CD14-positive monocyte (primary cell): ENCODE results near the gene HOXC12. TPM values are rescaled to one million over a fixed set of nuclear protein-coding genes. Genes with fewer than 3 reads are reported as not detected.
A peak's percentile ranks its signal among the peaks of the same experiment; 100 is the strongest.

Experiments used
- DNase-seq, 3 donors: peaks; one replicate each; pipeline ENCODE4 v3.0.0-alpha.2; 2011 to 2022
- H2AFZ ChIP-seq: 2 replicates; pipeline ENCODE4 v1.6.0; 2012; ENCODE audit warnings: mild to moderate bottlenecking, low read depth, low read length, inconsistent platforms; ENCODE audit not compliant: insufficient read depth, poor library complexity, severe bottlenecking
- H3K27ac ChIP-seq, 2 donors: 1 replicate in 1 of 2; 2 replicates in 1 of 2; pipeline ENCODE4 v1.5.1; 2012 to 2013; ENCODE audit warnings: low read length in 2 of 2, control low read depth in 1 of 2, inconsistent platforms in 1 of 2, low read depth in 1 of 2, mild to moderate bottlenecking in 1 of 2
- H3K27me3 ChIP-seq, 2 donors: one replicate each; pipeline versions ENCODE4 v1.6.0 to v1.6.1; 2011 to 2013; ENCODE audit warnings: low read length in 2 of 2; ENCODE audit not compliant: control insufficient read depth in 2 of 2, insufficient read depth in 2 of 2
- H3K36me3 ChIP-seq, 2 donors: replicated peaks in 1 of 2; 1 replicate in 1 of 2; 2 replicates in 1 of 2; pipeline versions ENCODE4 v1.5.1 to v1.6.1; 2012 to 2013; ENCODE audit warnings: low read length in 2 of 2, control low read depth in 1 of 2, inconsistent platforms in 1 of 2, mild to moderate bottlenecking in 1 of 2; ENCODE audit not compliant: insufficient read depth in 2 of 2, control insufficient read depth in 1 of 2
- H3K4me1 ChIP-seq, 2 donors: 1 replicate in 1 of 2; 2 replicates in 1 of 2; pipeline versions ENCODE4 v1.5.1 to v1.6.1; 2012 to 2013; ENCODE audit warnings: low read length in 2 of 2, control low read depth in 1 of 2, inconsistent platforms in 1 of 2, mild to moderate bottlenecking in 1 of 2, moderate library complexity in 1 of 2; ENCODE audit not compliant: insufficient read depth in 2 of 2, control insufficient read depth in 1 of 2
- H3K4me2 ChIP-seq: replicated peaks from 2 replicates; pipeline ENCODE3; 2012; ENCODE audit warnings: low read length, moderate library complexity, mild to moderate bottlenecking; ENCODE audit not compliant: poor library complexity, severe bottlenecking; ENCODE audit errors: extremely low read depth
- H3K4me3 ChIP-seq, 3 experiments: fragments of 200-600 bp in 1 of 3; sonication (generic) in 1 of 3; replicated peaks in 1 of 3; 1 replicate in 2 of 3; 2 replicates in 1 of 3; pipeline ENCODE4 v1.5.1; 2011 to 2013; ENCODE audit warnings: low read length in 3 of 3, mild to moderate bottlenecking in 3 of 3, control low read depth in 2 of 3, low read depth in 2 of 3, inconsistent platforms in 1 of 3, moderate library complexity in 1 of 3
- H3K79me2 ChIP-seq: 2 replicates; pipeline ENCODE4 v1.6.0; 2012; ENCODE audit warnings: mild to moderate bottlenecking, control low read depth, inconsistent platforms, low read length, moderate library complexity; ENCODE audit not compliant: insufficient read depth
- H3K9ac ChIP-seq: 2 replicates; pipeline ENCODE4 v1.6.0; 2017; ENCODE audit warnings: low read length, mild to moderate bottlenecking; ENCODE audit not compliant: insufficient read depth, poor library complexity, severe bottlenecking
- H3K9me3 ChIP-seq, 2 donors: replicated peaks in 1 of 2; 1 replicate in 1 of 2; 2 replicates in 1 of 2; pipeline versions ENCODE4 v1.5.1 to v1.6.1; 2012 to 2013; ENCODE audit warnings: low read length in 2 of 2, control low read depth in 1 of 2; ENCODE audit not compliant: control insufficient read depth in 1 of 2, insufficient read depth in 1 of 2
- H4K20me1 ChIP-seq: 2 replicates; pipeline ENCODE4 v1.6.0; 2012; ENCODE audit warnings: mild to moderate bottlenecking, low read length, control low read depth, moderate library complexity; ENCODE audit not compliant: insufficient read depth
- H3K27ac Mint-ChIP-seq, 7 donors: one replicate each; pipeline ENCODE4 v1.8.0; 2020; ENCODE audit warnings: mild to moderate bottlenecking in 7 of 7, mixed read lengths in 7 of 7, moderate library complexity in 6 of 7, inconsistent platforms in 2 of 7
- H3K27me3 Mint-ChIP-seq, 3 donors: one replicate each; pipeline ENCODE4 v1.8.0; 2021 to 2022; ENCODE audit warnings: low read depth in 3 of 3, mild to moderate bottlenecking in 3 of 3, mixed read lengths in 3 of 3, moderate library complexity in 3 of 3, inconsistent platforms in 1 of 3
- H3K36me3 Mint-ChIP-seq, 2 donors: one replicate each; pipeline ENCODE4 v1.8.0; 2020; ENCODE audit warnings: mixed read lengths in 2 of 2, inconsistent platforms in 1 of 2, mild to moderate bottlenecking in 1 of 2
- H3K4me1 Mint-ChIP-seq: one replicate; pipeline ENCODE4 v1.8.0; 2020; ENCODE audit warnings: mild to moderate bottlenecking, mixed read lengths
- H3K4me3 Mint-ChIP-seq, 2 donors: one replicate each; pipeline ENCODE4 v1.8.0; 2020; ENCODE audit warnings: mild to moderate bottlenecking in 2 of 2, mixed read lengths in 2 of 2, moderate library complexity in 1 of 2
- H3K9me3 Mint-ChIP-seq, 7 donors: one replicate each; pipeline ENCODE4 v1.8.0; 2020 to 2022; ENCODE audit warnings: mixed read lengths in 7 of 7, mild to moderate bottlenecking in 6 of 7, moderate library complexity in 6 of 7, inconsistent platforms in 2 of 7
- WGBS: methylation state at CpG from one replicate; pipeline ENCODE4 v1.1.5; 2013; ENCODE audit warnings: missing lambda C conversion rate; ENCODE audit not compliant: insufficient coverage; 5-methylcytosine and 5-hydroxymethylcytosine counted together
- intact Hi-C, 2 donors: fragments of 100-400 bp; cut with micrococcal nuclease; formaldehyde crosslinking; loops; one replicate each; pipeline versions ENCODE4 v1.15.0 to v1.15.1; 2023
- polyA plus RNA-seq, 3 donors: library from polyadenylated mRNA; depleted of rRNA in 1 of 3; unstranded in 2 of 3; stranded (reverse) in 1 of 3; fragments of 300-500 nt in 2 of 3; fragments of >200 nt in 1 of 3; fragmentation: Illumina TruSeq in 2 of 3; gene quantifications; 1 replicate in 2 of 3; 2 replicates in 1 of 3; pipeline ENCODE4 v1.2.3, GENCODE V29; 2012 to 2021
- TF ChIP-seq, protein P1 (sequence below): fragments of 200-600 bp; IDR thresholded peaks from one replicate; pipeline ENCODE4 v1.8.0; 2022; ENCODE audit warnings: antibody characterized with exemption, mild to moderate bottlenecking

HOXC12 gene
- polyA plus RNA-seq, 3 donors = not detected

DNA sequence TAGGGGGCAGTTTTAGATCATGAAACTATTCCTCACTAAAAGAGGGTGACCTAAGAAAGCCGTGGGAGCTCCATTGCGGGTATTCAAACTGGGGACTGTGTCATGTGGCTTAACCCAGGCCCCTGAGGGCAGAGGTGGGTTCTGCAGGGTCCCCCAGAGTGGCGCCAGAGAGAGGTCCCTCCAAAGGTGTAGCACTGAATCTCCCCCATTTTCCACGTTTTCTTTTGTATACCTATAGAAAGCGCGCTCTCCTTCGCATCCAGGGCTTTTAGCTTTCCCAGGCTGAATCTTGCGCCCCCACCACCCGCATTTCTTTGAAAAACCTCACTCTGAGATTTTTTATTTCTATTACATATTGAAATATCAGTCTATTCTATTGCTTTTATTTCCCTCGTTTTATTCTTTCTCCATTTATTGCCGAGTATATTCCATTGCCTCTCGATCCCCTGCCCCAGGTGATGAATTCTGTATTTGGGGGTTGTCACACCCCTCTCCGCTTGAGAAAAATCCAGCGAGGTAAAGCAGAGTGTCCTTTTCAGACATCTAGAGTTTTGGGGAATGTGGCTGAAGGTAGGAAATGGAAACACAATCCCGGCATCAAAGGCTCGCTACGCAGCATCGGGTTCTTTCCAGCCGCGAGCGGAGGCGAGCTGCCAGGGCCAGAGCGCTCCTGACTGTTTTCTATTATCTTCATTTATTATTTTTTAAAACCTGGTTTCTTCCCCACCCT lies 16.9 kb upstream of the HOXC12 start:
- TF ChIP-seq, protein P1, sequence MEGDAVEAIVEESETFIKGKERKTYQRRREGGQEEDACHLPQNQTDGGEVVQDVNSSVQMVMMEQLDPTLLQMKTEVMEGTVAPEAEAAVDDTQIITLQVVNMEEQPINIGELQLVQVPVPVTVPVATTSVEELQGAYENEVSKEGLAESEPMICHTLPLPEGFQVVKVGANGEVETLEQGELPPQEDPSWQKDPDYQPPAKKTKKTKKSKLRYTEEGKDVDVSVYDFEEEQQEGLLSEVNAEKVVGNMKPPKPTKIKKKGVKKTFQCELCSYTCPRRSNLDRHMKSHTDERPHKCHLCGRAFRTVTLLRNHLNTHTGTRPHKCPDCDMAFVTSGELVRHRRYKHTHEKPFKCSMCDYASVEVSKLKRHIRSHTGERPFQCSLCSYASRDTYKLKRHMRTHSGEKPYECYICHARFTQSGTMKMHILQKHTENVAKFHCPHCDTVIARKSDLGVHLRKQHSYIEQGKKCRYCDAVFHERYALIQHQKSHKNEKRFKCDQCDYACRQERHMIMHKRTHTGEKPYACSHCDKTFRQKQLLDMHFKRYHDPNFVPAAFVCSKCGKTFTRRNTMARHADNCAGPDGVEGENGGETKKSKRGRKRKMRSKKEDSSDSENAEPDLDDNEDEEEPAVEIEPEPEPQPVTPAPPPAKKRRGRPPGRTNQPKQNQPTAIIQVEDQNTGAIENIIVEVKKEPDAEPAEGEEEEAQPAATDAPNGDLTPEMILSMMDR = no peak
- Mint-ChIP-seq H3K9me3 (peaks cover 6 to 46% (median 34%) of the 10 kb centered on the region in 7 donors), H3K36me3 (peaks cover 0 to 3% of the 10 kb centered on the region in 2 donors), H3K4me1 (peaks cover 9% of the 10 kb centered on the region), H3K27me3 (peaks cover 95 to 98% (median 96%) of the 10 kb centered on the region in 3 donors), H3K27ac (no peak overlapping the region), H3K4me3 (peak overlapping the region in 1 of 2 donors; percentile 75)
- Histone ChIP-seq H3K36me3 (no peaks in the 10 kb centered on the region), H3K79me2 (no peaks in the 10 kb centered on the region), H3K27ac (no peak overlapping the region), H2AFZ (no peak overlapping the region), H3K4me3 (no peak overlapping the region), H3K9ac (no peak overlapping the region), H3K9me3 (peaks cover 8 to 71% of the 10 kb centered on the region in 2 donors), H3K27me3 (peaks cover 92 to 97% of the 10 kb centered on the region in 2 donors), H3K4me2 (no peak overlapping the region), H4K20me1 (no peaks in the 10 kb centered on the region), H3K4me1 (no peaks in the 10 kb centered on the region)
- no peak for DNase-seq
- intact Hi-C loops = no loop called here
- WGBS = 27% methylated on average over 7 of the region's 23 CpGs

DNA sequence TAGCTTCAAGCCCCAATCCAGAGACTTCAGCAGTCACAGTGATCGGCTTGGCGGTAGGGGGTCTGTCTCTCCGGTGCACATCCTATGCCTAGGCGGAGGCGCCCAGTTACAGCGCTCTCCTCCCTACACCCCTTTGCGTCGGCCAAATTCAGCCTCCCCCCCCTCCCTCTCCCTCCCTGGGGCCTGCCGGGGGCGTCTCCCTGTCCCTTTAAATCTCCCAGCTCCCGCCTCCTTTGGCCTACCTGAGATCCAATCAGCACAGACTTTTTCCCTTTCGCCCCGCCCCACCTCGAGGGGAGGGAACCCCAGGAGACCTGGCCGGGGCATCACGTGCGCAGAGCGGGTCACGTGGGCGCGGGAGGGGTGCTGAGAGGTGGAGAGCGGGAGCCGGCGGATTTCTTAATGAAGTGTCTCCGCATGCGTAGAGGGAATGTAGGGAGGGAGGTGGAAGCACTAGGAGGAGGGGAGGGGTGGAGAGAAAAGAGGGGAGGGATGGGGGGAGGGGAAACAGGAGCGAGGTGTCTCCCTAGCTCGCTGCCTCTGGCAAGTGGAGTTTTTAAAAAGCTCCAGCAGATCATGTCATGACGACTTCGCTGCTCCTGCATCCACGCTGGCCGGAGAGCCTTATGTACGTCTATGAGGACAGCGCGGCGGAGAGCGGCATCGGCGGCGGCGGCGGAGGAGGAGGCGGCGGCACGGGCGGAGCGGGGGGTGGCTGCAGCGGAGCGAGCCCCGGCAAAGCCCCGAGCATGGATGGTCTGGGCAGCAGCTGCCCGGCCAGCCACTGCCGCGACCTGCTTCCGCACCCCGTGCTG lies 16.2 kb upstream of the HOXC12 start, which contains the start of gene HOXC13:
HOXC13 (plus strand) TSS at position 506 of the 815 bp plus-strand sequence; CDS start at position 582, 76 bp downstream.
- DNase-seq = peak in 1 of 3 donors; percentile 8
- Mint-ChIP-seq H3K4me3 (peak within 1 kb of the TSS in 1 of 2 donors; percentile 75), H3K36me3 (peaks cover 0 to 3% of the 10 kb centered on the region in 2 donors), H3K27ac (no peak within 1 kb of the TSS), H3K4me1 (peaks cover 9% of the 10 kb centered on the region), H3K27me3 (peaks cover 94 to 97% (median 95%) of the 10 kb centered on the region in 3 donors), H3K9me3 (peaks cover 6 to 46% (median 33%) of the 10 kb centered on the region in 7 donors)
- Histone ChIP-seq H3K4me2 (peak within 1 kb of the TSS; percentile 27), H2AFZ (no peak within 1 kb of the TSS), H3K27me3 (peaks cover 92 to 97% of the 10 kb centered on the region in 2 donors), H3K79me2 (no peaks in the 10 kb centered on the region), H3K9me3 (peaks cover 8 to 74% of the 10 kb centered on the region in 2 donors), H4K20me1 (no peaks in the 10 kb centered on the region), H3K4me3 (peak within 1 kb of the TSS in 1 of 3 experiments; percentile 23), H3K4me1 (no peaks in the 10 kb centered on the region), H3K9ac (no peak within 1 kb of the TSS), H3K27ac (no peak within 1 kb of the TSS), H3K36me3 (no peaks in the 10 kb centered on the region)
- 6% methylated on average over 51 of the region's 56 CpGs for WGBS
- intact Hi-C loops = no loop called here
- TF ChIP-seq, protein P1 = no peak
